Measurements from ENCODE around the gene FOXN3. TPM values are rescaled to one million over a fixed set of nuclear protein-coding genes. Genes with fewer than 3 reads are reported as not detected.

FOXN3 gene
- total RNA-seq, 4 donors from 2014 or later = 27.4 to 91.4 (median 39.2) TPM

- no peak for DNase-seq
- H3K27ac ChIP-seq = no peak overlapping the region
- H3K4me3 ChIP-seq = no peak overlapping the region
- 84 to 90% methylated on average over 4 of the region's 4 CpGs for WGBS, 2 donors
- H3K27me3 ChIP-seq = no peaks in the 10 kb centered on the region
- peaks cover 0 to 5% (median 0%) of the 10 kb centered on the region in 3 donors for H3K4me1 ChIP-seq
- H3K9me3 ChIP-seq = no peaks in the 10 kb centered on the region
- H3K36me3 ChIP-seq = peaks cover 0 to 11% (median 0%) of the 10 kb centered on the region in 3 donors
- intact Hi-C loops (cut with DNase I) = no loop called here
- TF ChIP-seq CTCF (IDR thresholded peaks at IDR 0.05) (no peak), POLR2A (IDR thresholded peaks at IDR 0.05) (no peak)
Measured at GRCh38 chr14:89197623-89198022, 219.4 kb downstream of the FOXN3 start.

- no peak for DNase-seq
- Histone ChIP-seq H3K27ac (no peak overlapping the region), H3K4me1 (peaks cover 0 to under 1% (median 0%) of the 10 kb centered on the region in 3 donors), H3K9me3 (no peaks in the 10 kb centered on the region), H3K27me3 (no peaks in the 10 kb centered on the region), H3K4me3 (no peak overlapping the region), H3K36me3 (peaks cover 0 to 11% (median 0%) of the 10 kb centered on the region in 3 donors)
- intact Hi-C loops (cut with DNase I) = no loop called here
- TF ChIP-seq POLR2A (IDR thresholded peaks at IDR 0.05) = no peak
- TF ChIP-seq CTCF (IDR thresholded peaks at IDR 0.05) = no peak
- 93 to 100% methylated on average over 2 to 3 of the region's 3 CpGs for WGBS, 2 donors
Measured at GRCh38 chr14:89196545-89196944, 220.5 kb downstream of the FOXN3 start.

- Histone ChIP-seq H3K4me3 (no peak overlapping the region), H3K27ac (no peak overlapping the region), H3K9me3 (no peaks in the 10 kb centered on the region), H3K36me3 (peaks cover 0 to 20% (median 0%) of the 10 kb centered on the region in 3 donors), H3K4me1 (peaks cover 0 to 6% (median 0%) of the 10 kb centered on the region in 3 donors), H3K27me3 (no peaks in the 10 kb centered on the region)
- 83 to 93% methylated on average over 1 of the region's 1 CpG for WGBS, 2 donors
- TF ChIP-seq POLR2A (IDR thresholded peaks at IDR 0.05) = no peak
- no peak for TF ChIP-seq CTCF (IDR thresholded peaks at IDR 0.05)
- no peak for DNase-seq
- intact Hi-C loops (cut with DNase I) = no loop called here
Measured at GRCh38 chr14:89194376-89194775, 222.7 kb downstream of the FOXN3 start.

- H3K9me3 ChIP-seq = no peaks in the 10 kb centered on the region
- H3K36me3 ChIP-seq = peaks cover 0 to 30% (median 0%) of the 10 kb centered on the region in 3 donors
- TF ChIP-seq CTCF (IDR thresholded peaks at IDR 0.05) (no peak), POLR2A (IDR thresholded peaks at IDR 0.05) (no peak)
- no peaks in the 10 kb centered on the region for H3K27me3 ChIP-seq
- intact Hi-C loops (cut with DNase I) = no loop called here
- no peak for DNase-seq
- 71 to 78% methylated on average over 9 to 11 of the region's 11 CpGs for WGBS, 2 donors
- peaks cover 14 to 27% (median 15%) of the 10 kb centered on the region in 3 donors for H3K4me1 ChIP-seq
- no peak overlapping the region for H3K27ac ChIP-seq
- H3K4me3 ChIP-seq = no peak overlapping the region
Measured at GRCh38 chr14:89190765-89191513, 226.1 kb downstream of the FOXN3 start.

- no peak overlapping the region for H3K4me3 ChIP-seq
- intact Hi-C loops (cut with DNase I) = no loop called here
Measured at GRCh38 chr14:89188492-89188891, 228.5 kb downstream of the FOXN3 start.

More at GRCh38 chr14:89188492-89188891, 228.5 kb downstream of the FOXN3 start:
- 83 to 84% methylated on average over 3 of the region's 3 CpGs for WGBS, 2 donors
- no peak for DNase-seq
- Histone ChIP-seq H3K27ac (no peak overlapping the region), H3K4me1 (peaks cover 21 to 48% (median 24%) of the 10 kb centered on the region in 3 donors), H3K27me3 (no peaks in the 10 kb centered on the region), H3K9me3 (no peaks in the 10 kb centered on the region), H3K36me3 (peaks cover 0 to 42% (median 0%) of the 10 kb centered on the region in 3 donors)
- TF ChIP-seq POLR2A (IDR thresholded peaks at IDR 0.05) (no peak), CTCF (IDR thresholded peaks at IDR 0.05) (no peak)
